Naive thymus-derived CD4-positive, alpha-beta T cell (primary cell): ENCODE results near the gene COL1A1. TPM values are rescaled to one million over a fixed set of nuclear protein-coding genes. Genes with fewer than 3 reads are reported as not detected.

Experiments
- ATAC-seq: fragments of 150-1000 bp; cut with Tn5 transposase; 2 replicates; pipeline ENCODE4 v1.10.0; 2021; ENCODE audit warnings: mild to moderate bottlenecking, moderate library complexity
- CTCF ChIA-PET: fragments of 350-600 bp; sonication (Branson Sonifier 250); formaldehyde crosslinking; loops from one replicate; lab custom pipeline; 2021; ENCODE audit warnings: antibody characterized with exemption; lab: Charles Lee
- POLR2A ChIA-PET: fragments of 350-600 bp; sonication (Branson Sonifier 250); formaldehyde crosslinking; loops from one replicate; lab custom pipeline; 2021; ENCODE audit warnings: antibody characterized with exemption, inconsistent platforms; lab: Charles Lee
- DNase-seq, 9 donors: peaks; one replicate each; pipeline versions ENCODE4 v3.0.0 to v3.0.0-alpha.2; 2020 to 2022; ENCODE audit warnings: mixed read lengths in 1 of 9
- H3K27ac ChIP-seq: one replicate; pipeline ENCODE4 v1.7.0; 2013; ENCODE audit warnings: mild to moderate bottlenecking, low read depth, low read length, moderate library complexity
- H3K27me3 ChIP-seq, 2 donors: one replicate each; pipeline ENCODE4 v1.7.0; 2013; ENCODE audit warnings: low read length in 2 of 2, mild to moderate bottlenecking in 2 of 2, moderate library complexity in 2 of 2; ENCODE audit not compliant: control insufficient read depth in 2 of 2, insufficient read depth in 2 of 2
- H3K36me3 ChIP-seq, 3 experiments: 1 replicate in 2 of 3; 2 replicates in 1 of 3; pipeline ENCODE4 v1.7.0; 2013; ENCODE audit warnings: low read length in 3 of 3, mild to moderate bottlenecking in 3 of 3, moderate library complexity in 1 of 3; ENCODE audit not compliant: insufficient read depth in 3 of 3, control insufficient read depth in 2 of 3
- H3K4me1 ChIP-seq, 2 donors: one replicate each; pipeline ENCODE4 v1.7.0; 2013; ENCODE audit warnings: low read length in 2 of 2, mild to moderate bottlenecking in 2 of 2, moderate library complexity in 1 of 2; ENCODE audit not compliant: control insufficient read depth in 2 of 2, insufficient read depth in 2 of 2
- H3K4me3 ChIP-seq: 2 replicates; pipeline ENCODE4 v1.7.0; 2013; ENCODE audit warnings: mild to moderate bottlenecking, low read length
- H3K9me3 ChIP-seq, 3 experiments: 1 replicate in 2 of 3; 2 replicates in 1 of 3; pipeline ENCODE4 v1.7.0; 2013; ENCODE audit warnings: low read length in 3 of 3; ENCODE audit not compliant: control insufficient read depth in 2 of 3
- H3K27ac Mint-ChIP-seq, 9 donors: one replicate each; pipeline ENCODE4 v1.8.0; 2020 to 2022; ENCODE audit warnings: mixed read lengths in 9 of 9, mild to moderate bottlenecking in 8 of 9, moderate library complexity in 5 of 9, inconsistent platforms in 2 of 9
- H3K27me3 Mint-ChIP-seq, 5 donors: one replicate each; pipeline ENCODE4 v1.8.0; 2021 to 2022; ENCODE audit warnings: mixed read lengths in 5 of 5, mild to moderate bottlenecking in 1 of 5
- H3K36me3 Mint-ChIP-seq, 5 donors: one replicate each; pipeline ENCODE4 v1.8.0; 2020 to 2022; ENCODE audit warnings: mixed read lengths in 5 of 5, mild to moderate bottlenecking in 3 of 5, inconsistent platforms in 1 of 5
- H3K4me1 Mint-ChIP-seq, 7 donors: one replicate each; pipeline ENCODE4 v1.8.0; 2020 to 2022; ENCODE audit warnings: mixed read lengths in 7 of 7, mild to moderate bottlenecking in 3 of 7, inconsistent platforms in 1 of 7
- H3K4me3 Mint-ChIP-seq, 10 donors: one replicate each; pipeline ENCODE4 v1.8.0; 2020 to 2022; ENCODE audit warnings: mild to moderate bottlenecking in 10 of 10, mixed read lengths in 10 of 10, moderate library complexity in 6 of 10, inconsistent platforms in 2 of 10
- H3K9me3 Mint-ChIP-seq, 11 donors: one replicate each; pipeline ENCODE4 v1.8.0; 2020 to 2022; ENCODE audit warnings: mixed read lengths in 11 of 11, mild to moderate bottlenecking in 4 of 11, inconsistent platforms in 1 of 11, moderate library complexity in 1 of 11
- intact Hi-C, 2 donors: fragments of 100-400 bp; cut with micrococcal nuclease; formaldehyde crosslinking; loops; one replicate each; pipeline ENCODE4 v1.15.1; 2023
- polyA plus RNA-seq, 2 donors: library from polyadenylated mRNA; unstranded; fragments of 300-500 nt; fragmentation: Illumina TruSeq; gene quantifications; one replicate each; pipeline ENCODE4 v1.2.3, GENCODE V29; 2021
- total RNA-seq, 6 experiments: library from RNA in 5 of 6; stranded (reverse) in 5 of 6; gene quantifications; 1 replicate in 5 of 6; 2 replicates in 1 of 6; pipeline ENCODE4 v1.2.3 and lab custom pipeline; 2021 to 2026

Gene COL1A1
- total and polyA plus RNA-seq, 7 experiments from 2014 or later = 0.36 to 12.6 (median 1.2) TPM; not detected in 2

DNA sequence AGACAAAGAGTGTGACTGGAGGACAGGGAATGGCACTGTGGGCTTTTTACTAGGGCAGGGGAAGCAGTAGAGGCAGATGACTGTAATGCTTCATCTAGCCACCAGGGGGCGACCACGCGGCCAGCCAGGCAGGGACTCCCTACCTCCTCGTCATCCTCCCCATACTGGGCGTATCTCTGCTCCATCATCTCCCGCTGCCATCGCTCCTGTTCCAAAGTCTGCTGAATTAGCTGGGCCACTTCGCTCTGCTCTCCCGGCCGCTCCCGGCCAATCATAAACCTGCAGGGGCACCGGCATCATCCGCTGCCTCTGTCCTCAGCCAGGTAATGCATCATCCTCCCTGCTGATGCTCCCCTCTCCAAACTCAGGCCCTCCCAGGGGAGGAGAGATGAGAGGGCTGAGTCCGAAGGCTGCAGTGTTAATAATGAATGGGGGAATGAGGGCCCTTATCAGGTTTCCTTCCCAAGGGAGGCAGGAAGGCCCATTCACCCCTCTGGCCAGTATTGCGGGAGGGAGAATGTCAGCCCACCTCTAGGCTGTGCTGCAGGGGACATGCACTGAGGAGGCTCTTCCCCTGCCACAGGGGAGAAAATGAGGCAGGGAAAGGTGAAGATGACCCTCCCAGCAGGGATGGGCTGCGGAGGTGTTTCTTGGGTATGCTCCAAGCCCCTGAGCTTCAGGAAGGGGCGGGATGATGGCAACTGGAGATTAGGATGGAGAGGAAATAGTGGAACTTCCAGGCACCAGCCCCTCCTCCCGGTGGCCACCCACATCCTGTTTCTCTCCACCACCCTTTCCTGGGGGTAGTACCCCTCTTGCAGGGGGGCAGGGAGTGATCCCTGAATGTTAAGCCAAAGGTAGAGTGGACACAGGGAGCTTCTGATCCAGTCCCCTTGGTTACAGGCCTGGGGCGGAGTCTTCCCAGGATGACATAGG is 61.2 kb downstream of the COL1A1 start:
- no peaks in the 10 kb centered on the region for H3K27me3 ChIP-seq
- Mint-ChIP-seq H3K36me3 (peaks cover 5 to 77% (median 44%) of the 10 kb centered on the region in 5 donors), H3K27me3 (no peaks in the 10 kb centered on the region), H3K4me3 (peak overlapping the region; percentile 33 to 91 (median 72)), H3K9me3 (no peaks in the 10 kb centered on the region), H3K27ac (peak overlapping the region; percentile 34 to 92 (median 83)), H3K4me1 (peaks cover 49 to 80% (median 63%) of the 10 kb centered on the region in 7 donors)
- intact Hi-C loops = loop anchor here (1.0 to 10.0 kb wide), 7 partner anchors 8 to 565 kb away; partner anchors contain the start of gene ANKRD40 (in 1 of the 2)
- H3K27ac ChIP-seq = peak overlapping the region; percentile 42
- ATAC-seq = peak; percentile 93
- H3K4me3 ChIP-seq = peak overlapping the region; percentile 55
- CTCF ChIA-PET = interaction anchor here (0.8 to 3.9 kb wide), 11 partner anchors 8 to 157 kb away, joined by 3 to 59 read pairs (median 4); partner anchors contain the start of gene PPP1R9B
- peak; percentile 68 to 88 (median 77) for DNase-seq
- POLR2A ChIA-PET = interaction anchor here (0.9 to 4.0 kb wide), 7 partner anchors 8 to 23 kb away, joined by 3 to 42 read pairs (median 5); partner anchors contain the start of gene PPP1R9B
- no peaks in the 10 kb centered on the region for H3K9me3 ChIP-seq
- H3K36me3 ChIP-seq = peaks cover 22 to 90% (median 28%) of the 10 kb centered on the region in 3 experiments
- H3K4me1 ChIP-seq = peaks cover 37 to 42% of the 10 kb centered on the region in 2 donors

DNA sequence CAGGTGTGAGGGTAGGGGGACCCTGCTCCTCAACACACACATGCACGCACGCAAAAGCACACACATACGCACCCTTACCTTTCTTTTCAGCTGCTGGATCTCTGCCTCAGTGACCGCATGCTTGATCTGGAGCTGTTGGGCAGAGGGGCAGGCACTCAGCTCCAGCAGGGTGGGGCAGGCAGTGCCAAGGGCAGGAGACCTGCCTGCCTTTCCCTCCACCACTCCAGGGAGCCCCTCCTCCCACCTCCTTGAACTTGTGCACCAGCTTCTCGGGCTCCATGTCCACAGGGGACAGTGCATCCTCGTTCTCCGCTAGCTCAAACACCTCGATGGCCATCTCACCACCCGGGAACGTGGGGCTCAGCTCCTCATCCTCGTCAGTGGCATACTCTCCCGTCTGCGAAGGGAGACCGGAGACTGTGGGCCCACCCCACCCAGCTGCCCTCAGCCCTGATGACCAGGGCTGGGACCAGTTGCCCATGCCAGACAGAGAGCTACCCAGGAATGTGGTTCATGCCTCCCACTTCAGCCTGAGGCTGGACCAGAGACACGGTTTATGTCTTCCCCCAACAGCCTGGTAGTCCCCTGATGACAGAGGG is 62.1 kb downstream of the COL1A1 start:
- H3K4me3 ChIP-seq = no peak overlapping the region
- Mint-ChIP-seq H3K27ac (peak overlapping the region in 3 of 9 donors; percentile 25 to 83 (median 78)), H3K36me3 (peaks cover 2 to 72% (median 42%) of the 10 kb centered on the region in 5 donors), H3K4me3 (peak overlapping the region in 1 of 10 donors; percentile 65), H3K27me3 (no peaks in the 10 kb centered on the region), H3K4me1 (peaks cover 42 to 72% (median 54%) of the 10 kb centered on the region in 7 donors), H3K9me3 (no peaks in the 10 kb centered on the region)
- H3K27ac ChIP-seq = no peak overlapping the region
- ATAC-seq = no peak
- CTCF ChIA-PET = interaction anchor here (0.7 to 3.9 kb wide), 16 partner anchors 9 to 157 kb away, joined by 3 to 59 read pairs (median 4); partner anchors contain the start of genes PPP1R9B, SAMD14 and SGCA
- H3K4me1 ChIP-seq = peaks cover 36 to 37% of the 10 kb centered on the region in 2 donors
- intact Hi-C loops = no loop called here
- no peak for DNase-seq
- no peaks in the 10 kb centered on the region for H3K27me3 ChIP-seq
- peaks cover 22 to 88% (median 25%) of the 10 kb centered on the region in 3 experiments for H3K36me3 ChIP-seq
- POLR2A ChIA-PET = interaction anchor here (0.9 to 4.0 kb wide), 6 partner anchors 9 to 24 kb away, joined by 3 to 42 read pairs (median 4); partner anchors contain the start of gene PPP1R9B
- no peaks in the 10 kb centered on the region for H3K9me3 ChIP-seq

DNA sequence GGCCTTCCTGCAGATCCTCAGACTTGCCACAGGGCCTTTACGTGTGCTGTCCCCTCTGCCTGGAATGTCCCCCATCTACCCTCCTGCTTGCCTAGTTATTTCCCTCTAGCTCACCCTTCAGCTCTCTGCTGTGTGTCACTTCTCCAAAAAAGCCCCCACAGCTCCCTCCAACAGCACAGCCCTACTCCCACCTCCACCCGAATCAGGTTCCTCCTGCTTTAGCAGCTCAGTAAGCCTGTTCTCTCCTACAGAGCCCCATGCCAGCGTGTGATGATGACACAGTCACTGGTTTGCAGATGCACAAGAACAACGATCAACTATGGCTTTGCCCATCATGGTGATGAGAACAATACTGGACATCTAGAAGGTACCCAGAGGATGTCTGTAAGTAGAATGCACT is 64.4 kb downstream of the COL1A1 start:
- Histone ChIP-seq H3K4me1 (peaks cover 25 to 29% of the 10 kb centered on the region in 2 donors), H3K4me3 (no peak overlapping the region), H3K27me3 (no peaks in the 10 kb centered on the region), H3K36me3 (peaks cover 22 to 71% (median 25%) of the 10 kb centered on the region in 3 experiments), H3K27ac (no peak overlapping the region), H3K9me3 (no peaks in the 10 kb centered on the region)
- intact Hi-C loops = no loop called here
- ChIA-PET POLR2A (interaction anchor here (0.8 to 1.1 kb wide), 2 partner anchors 17 to 25 kb away, joined by 3 read pairs; no protein-coding TSS in a partner anchor), CTCF (interaction anchor here (0.6 to 1.9 kb wide), 5 partner anchors 20 to 41 kb away, joined by 3 to 5 read pairs (median 4); no protein-coding TSS in a partner anchor)
- Mint-ChIP-seq H3K4me3 (no peak overlapping the region), H3K9me3 (no peaks in the 10 kb centered on the region), H3K27ac (peak overlapping the region in 2 of 9 donors; percentile 39 to 55), H3K4me1 (peaks cover 25 to 55% (median 34%) of the 10 kb centered on the region in 7 donors), H3K27me3 (no peaks in the 10 kb centered on the region), H3K36me3 (peaks cover 0 to 55% (median 33%) of the 10 kb centered on the region in 5 donors)
- DNase-seq (no peak), ATAC-seq (no peak)

DNA sequence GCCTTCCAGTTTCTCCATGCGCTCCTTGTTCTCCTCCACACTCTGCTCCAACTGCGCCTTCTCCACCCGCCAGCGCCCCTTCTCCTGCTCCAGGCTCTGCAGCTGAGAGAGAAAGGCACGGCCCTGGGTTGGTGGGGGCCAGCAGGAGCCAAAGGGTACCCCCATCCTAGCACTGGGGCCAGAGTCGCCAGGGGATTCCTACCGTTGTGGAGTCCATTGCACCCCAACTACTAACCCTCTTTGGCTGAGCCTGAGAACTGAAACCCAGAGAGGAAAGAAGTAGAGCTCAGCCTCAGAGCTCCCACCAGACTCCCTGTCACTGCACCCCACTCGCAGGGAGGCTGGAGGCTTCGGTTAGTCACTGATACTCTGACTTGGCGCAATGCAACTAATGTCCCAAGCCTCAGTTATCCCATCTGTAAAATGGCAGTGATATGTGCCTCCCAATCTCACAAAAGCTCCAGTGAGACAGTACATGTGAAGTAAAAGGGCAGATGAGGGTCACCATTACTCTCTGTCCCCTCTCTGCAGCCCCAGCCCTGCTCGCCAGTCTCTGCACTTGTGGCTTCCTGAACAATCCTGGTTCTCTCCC is 65.2 kb downstream of the COL1A1 start:
- Mint-ChIP-seq H3K4me3 (no peak overlapping the region), H3K4me1 (peaks cover 20 to 55% (median 33%) of the 10 kb centered on the region in 7 donors), H3K9me3 (no peaks in the 10 kb centered on the region), H3K36me3 (peaks cover 0 to 49% (median 29%) of the 10 kb centered on the region in 5 donors), H3K27ac (peak overlapping the region in 1 of 9 donors; percentile 34), H3K27me3 (peaks cover 0 to 6% (median 5%) of the 10 kb centered on the region in 5 donors)
- no peak for DNase-seq
- Histone ChIP-seq H3K9me3 (no peaks in the 10 kb centered on the region), H3K27me3 (no peaks in the 10 kb centered on the region), H3K27ac (no peak overlapping the region), H3K4me1 (peaks cover 17 to 22% of the 10 kb centered on the region in 2 donors), H3K36me3 (peaks cover 22 to 67% (median 25%) of the 10 kb centered on the region in 3 experiments), H3K4me3 (no peak overlapping the region)
- intact Hi-C loops = no loop called here
- ChIA-PET POLR2A (no interaction called here), CTCF (interaction anchor here (1.0 to 1.9 kb wide), 3 partner anchors 21 to 41 kb away, joined by 3 to 5 read pairs (median 5); no protein-coding TSS in a partner anchor)
- no peak for ATAC-seq

DNA sequence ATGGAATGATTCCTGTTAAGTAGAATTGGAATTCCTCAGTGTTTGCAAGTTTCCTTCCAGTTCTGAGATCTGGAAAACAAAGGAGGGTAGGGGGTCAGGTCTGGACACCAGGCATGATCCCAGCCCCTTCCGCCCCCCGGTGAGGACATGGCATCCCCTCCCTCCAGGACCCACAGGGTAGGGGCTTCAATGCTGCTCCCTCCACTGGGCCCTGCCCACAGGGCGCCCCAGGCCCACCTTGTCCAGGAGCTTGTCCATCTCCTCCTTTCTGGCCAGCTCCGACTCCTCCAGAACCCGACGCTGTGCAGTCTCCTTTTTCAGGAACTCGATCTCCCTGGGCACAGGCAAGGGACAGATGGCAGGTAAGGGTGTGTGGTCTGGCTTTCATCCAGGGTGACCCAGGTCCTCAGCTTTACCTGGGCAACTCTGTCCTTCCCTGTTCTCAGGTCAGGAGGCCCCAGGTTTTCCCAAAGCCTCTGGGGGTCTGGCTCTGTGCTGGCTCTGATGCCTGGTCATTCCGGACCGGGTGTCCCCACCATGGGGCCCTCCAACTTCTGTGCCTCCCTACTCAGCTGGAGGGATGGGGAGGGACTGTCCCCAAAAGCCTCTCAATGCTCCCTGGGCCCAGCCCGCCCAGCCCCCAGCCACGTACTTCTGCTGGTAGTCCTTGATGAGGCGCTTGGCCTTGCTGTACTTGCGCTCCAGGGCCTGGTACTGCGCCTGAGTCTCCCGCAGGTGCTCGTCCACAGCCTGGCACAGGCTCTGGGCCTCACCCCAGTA is 65.9 kb downstream of the COL1A1 start:
- intact Hi-C loops = no loop called here
- Mint-ChIP-seq H3K27ac (no peak overlapping the region), H3K4me1 (peaks cover 20 to 55% (median 33%) of the 10 kb centered on the region in 7 donors), H3K9me3 (peaks cover 0 to 2% (median 0%) of the 10 kb centered on the region in 11 donors), H3K36me3 (peaks cover 0 to 44% (median 26%) of the 10 kb centered on the region in 5 donors), H3K4me3 (no peak overlapping the region), H3K27me3 (peaks cover 0 to 12% (median 6%) of the 10 kb centered on the region in 5 donors)
- Histone ChIP-seq H3K4me3 (no peak overlapping the region), H3K27me3 (no peaks in the 10 kb centered on the region), H3K36me3 (peaks cover 22 to 60% (median 25%) of the 10 kb centered on the region in 3 experiments), H3K4me1 (peaks cover 14 to 22% of the 10 kb centered on the region in 2 donors), H3K9me3 (no peaks in the 10 kb centered on the region), H3K27ac (no peak overlapping the region)
- ATAC-seq (no peak), DNase-seq (no peak)
- CTCF ChIA-PET = interaction anchor here (1.9 kb wide), 1 partner anchor 42 kb away, joined by 5 read pairs; no protein-coding TSS in a partner anchor
- POLR2A ChIA-PET = no interaction called here
